OCI-LY1 (cell line): Measurements from ENCODE around the gene EEFSEC.

Experiments used
- H2AFZ ChIP-seq: fragments of 200-600 bp; sonication (generic), shearing (Covaris generic); 2 replicates; pipeline ENCODE4 v1.6.0; 2014; ENCODE audit warnings: antibody characterized with exemption, mild to moderate bottlenecking, low read length
- H3F3A ChIP-seq: fragments of 200-600 bp; sonication (generic), shearing (Covaris generic); 2 replicates; pipeline ENCODE4 v1.6.0; 2014; ENCODE audit warnings: mild to moderate bottlenecking, antibody characterized with exemption, low read length, moderate library complexity; ENCODE audit not compliant: insufficient read depth
- H3K27ac ChIP-seq: fragments of 200-600 bp; sonication (generic); 2 replicates; pipeline ENCODE4 v1.5.1; 2014; ENCODE audit warnings: low read length, mixed run types, mild to moderate bottlenecking, low read depth; ENCODE audit not compliant: poor library complexity, severe bottlenecking
- H3K27me3 ChIP-seq: fragments of 200-600 bp; sonication (generic); 2 replicates; pipeline ENCODE4 v1.6.0; 2014; ENCODE audit warnings: antibody characterized with exemption, mild to moderate bottlenecking, low read length, moderate library complexity; ENCODE audit not compliant: insufficient read depth
- H3K36me3 ChIP-seq: fragments of 200-600 bp; sonication (generic); 2 replicates; pipeline ENCODE4 v1.6.1; 2014; ENCODE audit warnings: mild to moderate bottlenecking, antibody characterized with exemption, low read length, moderate library complexity, mixed read lengths; ENCODE audit not compliant: insufficient read depth
- H3K4me1 ChIP-seq: fragments of 200-600 bp; sonication (generic); 2 replicates; pipeline ENCODE4 v1.5.1; 2014; ENCODE audit warnings: mild to moderate bottlenecking, low read length, moderate library complexity; ENCODE audit not compliant: insufficient read depth, severe bottlenecking
- H3K4me2 ChIP-seq: fragments of 200-600 bp; sonication (generic), shearing (Covaris generic); 2 replicates; pipeline ENCODE4 v1.6.1; 2014; ENCODE audit warnings: low read length
- H3K4me3 ChIP-seq: fragments of 200-600 bp; sonication (generic); 2 replicates; pipeline ENCODE4 v1.5.1; 2014; ENCODE audit warnings: low read length, low read depth, mild to moderate bottlenecking, mixed read lengths; ENCODE audit not compliant: poor library complexity, severe bottlenecking
- H3K79me2 ChIP-seq: fragments of 200-600 bp; shearing (Covaris generic); 2 replicates; pipeline ENCODE4 v1.6.1; 2016; ENCODE audit warnings: mixed run types, low read length, mixed read lengths; ENCODE audit not compliant: insufficient read depth
- H3K9ac ChIP-seq: fragments of 200-600 bp; sonication (generic), shearing (Covaris generic); 2 replicates; pipeline ENCODE4 v1.6.1; 2014; ENCODE audit warnings: mild to moderate bottlenecking, low read length, mixed read lengths
- H3K9me2 ChIP-seq: fragments of 200-600 bp; sonication (generic), shearing (Covaris generic); 2 replicates; pipeline ENCODE4 v1.6.1; 2014; ENCODE audit warnings: low read depth, mild to moderate bottlenecking, low read length, mixed read lengths
- H3K9me3 ChIP-seq: fragments of 200-600 bp; shearing (Covaris generic); 2 replicates; pipeline ENCODE4 v1.6.1; 2014; ENCODE audit warnings: low read length, mixed read lengths
- H4K20me1 ChIP-seq: fragments of 200-600 bp; sonication (generic), shearing (Covaris generic); 2 replicates; pipeline ENCODE4 v1.6.0; 2016; ENCODE audit warnings: mild to moderate bottlenecking, low read length; ENCODE audit not compliant: insufficient read depth
- CTCF ChIP-seq: fragments of 200-600 bp; sonication (generic), shearing (Covaris generic); IDR thresholded peaks from 2 replicates; pipeline ENCODE4 v1.5.1; 2017; ENCODE audit warnings: mild to moderate bottlenecking, antibody characterized with exemption, low read length, moderate library complexity, mixed read lengths
- EZH2 ChIP-seq: fragments of 200-600 bp; sonication (generic), shearing (Covaris generic); IDR thresholded peaks from 2 replicates; pipeline ENCODE4 v1.8.0; 2017; ENCODE audit warnings: borderline replicate concordance, mixed run types, mild to moderate bottlenecking, antibody characterized with exemption, low read length, moderate library complexity, mixed read lengths

EEFSEC gene

GRCh38 chr3:128351546-128351945, 198.3 kb downstream of the EEFSEC start:
- TF ChIP-seq CTCF (no peak), EZH2 (no peak)
- H3K79me2 ChIP-seq, result no peaks in the 10 kb centered on the region
- peaks cover 9% of the 10 kb centered on the region for H3K4me1 ChIP-seq
- no peaks in the 10 kb centered on the region for H3K9me2 ChIP-seq
- H3K4me2 ChIP-seq, result no peak overlapping the region
- H3K9ac ChIP-seq, result no peak overlapping the region
- no peak overlapping the region for H3K4me3 ChIP-seq
- no peaks in the 10 kb centered on the region for H4K20me1 ChIP-seq
- no peak overlapping the region for H2AFZ ChIP-seq
- no peaks in the 10 kb centered on the region for H3K9me3 ChIP-seq
- H3F3A ChIP-seq, result no peaks in the 10 kb centered on the region
- no peaks in the 10 kb centered on the region for H3K27me3 ChIP-seq
- no peak overlapping the region for H3K27ac ChIP-seq
- H3K36me3 ChIP-seq, result no peaks in the 10 kb centered on the region

GRCh38 chr3:128352326-128352725, 199.0 kb downstream of the EEFSEC start:
- no peaks in the 10 kb centered on the region for H3F3A ChIP-seq
- no peaks in the 10 kb centered on the region for H3K9me2 ChIP-seq
- no peak overlapping the region for H2AFZ ChIP-seq
- H3K79me2 ChIP-seq, result no peaks in the 10 kb centered on the region
- TF ChIP-seq CTCF, result no peak
- no peak for TF ChIP-seq EZH2
- H3K4me2 ChIP-seq, result no peak overlapping the region
- H3K27ac ChIP-seq, result no peak overlapping the region
- H4K20me1 ChIP-seq, result no peaks in the 10 kb centered on the region
- peaks cover 9% of the 10 kb centered on the region for H3K4me1 ChIP-seq
- no peak overlapping the region for H3K9ac ChIP-seq
- H3K4me3 ChIP-seq, result no peak overlapping the region
- H3K9me3 ChIP-seq, result no peaks in the 10 kb centered on the region
- no peaks in the 10 kb centered on the region for H3K27me3 ChIP-seq
- H3K36me3 ChIP-seq, result no peaks in the 10 kb centered on the region

GRCh38 chr3:128353361-128353965, 200.2 kb downstream of the EEFSEC start:
- Histone ChIP-seq H3F3A (no peaks in the 10 kb centered on the region), H3K4me1 (peaks cover 7% of the 10 kb centered on the region), H3K9me2 (no peaks in the 10 kb centered on the region), H3K36me3 (no peaks in the 10 kb centered on the region), H3K27ac (no peak overlapping the region), H2AFZ (no peak overlapping the region), H3K9me3 (no peaks in the 10 kb centered on the region), H3K9ac (no peak overlapping the region), H4K20me1 (no peaks in the 10 kb centered on the region), H3K27me3 (no peaks in the 10 kb centered on the region), H3K79me2 (no peaks in the 10 kb centered on the region), H3K4me3 (no peak overlapping the region), H3K4me2 (no peak overlapping the region)
- no peak for TF ChIP-seq CTCF
- TF ChIP-seq EZH2, result no peak
